ENCODE measurements around the gene RNFT1.
"Not testable (repeated sequence)": the region's sequence is repeated elsewhere in the genome, so short reads cannot be mapped to it uniquely, and the experiment has no call there.

- TF ChIP-seq CTCF, POLR2A (IDR thresholded peaks at IDR 0.05): not testable (repeated sequence)
These were observed 33.8 kb downstream of the RNFT1 start for GRCh38 chr17:59930768-59931167.
